NCI-H1417 treated with DMSO at 0.1 percent for 48 hours (cell line): Measurements from ENCODE around the gene ZNF212.

Experiments
- DNase-seq: peaks from one replicate; lab custom pipeline; 2025; lab: John Stamatoyannopoulos, UW

ZNF212 gene

DNA sequence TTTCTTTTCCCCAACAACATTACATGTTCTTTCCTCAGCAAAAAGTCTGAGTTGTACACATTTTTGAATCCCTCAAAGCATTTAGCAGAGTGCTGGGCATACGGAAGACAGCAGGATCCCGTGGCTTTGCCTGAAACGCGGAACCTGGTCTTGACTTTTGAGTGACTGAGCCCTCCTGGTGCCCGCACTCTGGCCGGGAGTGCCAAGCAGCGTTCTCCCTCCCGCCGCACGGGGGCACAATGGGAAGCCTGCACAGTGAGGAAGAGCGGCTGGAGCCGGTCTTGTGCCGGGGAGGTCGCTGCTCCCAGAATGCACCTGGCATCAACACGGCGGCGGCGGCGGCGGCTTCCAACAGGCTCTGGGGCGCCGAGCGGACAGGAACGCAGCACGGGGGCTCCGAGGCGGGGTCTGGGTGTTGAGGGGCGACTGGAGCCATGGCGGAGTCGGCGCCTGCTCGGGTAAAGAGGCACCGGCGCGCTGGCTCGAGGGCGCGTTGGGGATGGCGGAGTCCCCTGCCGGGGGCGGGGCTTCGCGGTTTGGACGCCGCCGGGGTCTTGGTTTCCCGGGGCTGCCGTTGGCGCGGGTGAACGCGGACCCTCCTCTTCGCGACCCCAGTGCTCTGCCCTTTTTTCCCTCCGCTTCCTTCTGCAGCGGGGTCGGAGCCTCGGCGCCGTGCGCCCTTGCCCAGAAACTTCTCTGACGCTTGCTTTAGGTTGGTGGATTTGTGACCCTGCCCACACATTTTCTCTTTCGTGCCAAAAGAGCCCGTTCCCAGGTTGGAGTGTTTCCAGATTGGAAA is at the start of gene ZNF212:
TSS of gene ZNF212 (plus strand) at position 307 of the 799 bp plus-strand sequence. CDS start at position 435, 128 bp downstream.
- DNase-seq: peak; percentile 61

DNA sequence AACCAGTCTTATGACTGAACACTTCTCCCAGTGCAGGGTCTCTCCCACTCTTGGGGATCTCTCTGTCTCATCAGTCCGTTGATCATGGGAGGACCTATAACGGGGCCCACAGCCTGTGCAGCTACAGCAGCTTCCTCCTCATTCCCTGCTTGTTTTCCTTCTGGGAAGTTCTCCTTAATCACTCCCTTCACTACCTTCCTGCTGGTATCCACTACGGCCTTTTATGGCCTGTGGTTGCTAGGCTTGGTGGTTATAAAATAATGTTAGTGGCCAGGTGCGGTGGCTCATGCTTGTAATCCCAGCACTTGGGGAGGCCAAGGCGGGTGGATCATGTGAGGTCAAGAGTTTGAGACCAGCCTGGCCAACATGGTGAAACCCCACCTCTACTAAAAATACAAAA is 47.6 kb upstream of the ZNF212 start:
- no peak for DNase-seq

DNA sequence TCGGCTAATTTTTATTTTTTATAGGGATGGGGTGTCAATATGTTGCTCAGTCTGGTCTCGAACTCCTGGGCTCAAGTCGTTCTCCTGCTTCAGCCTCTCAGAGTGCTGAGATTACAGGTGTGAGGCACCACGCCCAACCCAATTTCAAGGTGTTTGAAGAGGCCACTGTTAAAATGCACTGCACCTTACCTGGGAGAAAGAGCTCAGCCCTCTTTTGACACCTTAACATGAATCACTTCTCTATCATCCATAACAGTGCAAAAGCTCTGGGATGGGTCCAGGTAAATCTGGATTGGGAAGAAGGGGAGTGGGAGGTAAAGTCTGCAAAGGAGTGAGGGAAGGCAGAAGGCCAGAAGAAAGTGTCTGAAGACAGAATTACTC is 44.7 kb upstream of the ZNF212 start:
- no peak for DNase-seq

DNA sequence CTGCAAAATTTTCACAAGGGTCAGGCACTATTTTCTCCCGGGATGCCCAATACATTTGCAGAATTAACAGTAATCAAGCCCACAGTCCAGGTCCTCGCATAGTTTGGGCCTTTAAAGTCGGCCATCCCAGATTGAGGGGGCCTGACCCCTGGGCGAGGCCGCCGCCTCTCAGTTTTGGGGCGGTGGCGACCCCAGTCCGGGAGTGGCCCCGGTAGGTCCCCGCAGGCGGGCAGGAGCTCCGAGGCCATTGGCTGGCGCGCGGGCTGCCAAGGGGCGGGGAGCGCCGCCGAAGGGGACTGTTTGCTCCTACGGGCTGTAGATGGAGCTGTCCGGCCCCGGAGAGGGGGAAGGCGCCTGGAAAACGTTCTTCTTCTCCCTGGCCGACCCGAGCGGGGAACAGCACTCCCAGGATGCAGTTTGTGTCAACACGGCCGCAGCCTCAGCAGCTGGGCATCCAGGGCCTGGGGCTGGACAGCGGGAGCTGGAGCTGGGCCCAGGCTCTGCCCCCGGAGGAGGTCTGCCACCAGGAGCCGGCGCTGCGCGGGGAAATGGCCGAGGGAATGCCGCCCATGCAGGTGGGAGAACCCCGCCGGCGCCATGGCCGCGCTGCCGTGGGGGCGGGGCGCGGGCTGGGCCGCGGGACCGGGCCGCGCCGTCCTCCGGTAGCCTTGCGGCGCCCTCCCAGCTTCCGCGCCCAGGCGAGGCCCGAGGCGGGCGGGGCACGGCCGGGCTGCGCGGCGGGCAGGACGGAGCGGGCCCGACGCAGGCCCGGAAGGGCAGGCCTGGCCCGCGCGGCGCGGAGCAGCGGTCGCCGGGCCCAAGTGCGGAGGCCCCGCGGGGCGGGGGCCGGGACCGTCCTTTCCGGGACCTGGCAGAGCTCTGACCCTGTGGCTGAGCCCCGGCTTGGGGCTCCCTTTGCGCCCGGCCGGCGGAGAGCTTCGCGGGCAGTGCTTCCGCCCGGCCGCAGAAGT is 44.0 kb upstream of the ZNF212 start, which contains the start of gene ZNF282:
TSS of gene ZNF282 (plus strand) at position 367 of the 971 bp plus-strand sequence. CDS start at position 411, 44 bp downstream.
- peak; percentile 80 for DNase-seq

DNA sequence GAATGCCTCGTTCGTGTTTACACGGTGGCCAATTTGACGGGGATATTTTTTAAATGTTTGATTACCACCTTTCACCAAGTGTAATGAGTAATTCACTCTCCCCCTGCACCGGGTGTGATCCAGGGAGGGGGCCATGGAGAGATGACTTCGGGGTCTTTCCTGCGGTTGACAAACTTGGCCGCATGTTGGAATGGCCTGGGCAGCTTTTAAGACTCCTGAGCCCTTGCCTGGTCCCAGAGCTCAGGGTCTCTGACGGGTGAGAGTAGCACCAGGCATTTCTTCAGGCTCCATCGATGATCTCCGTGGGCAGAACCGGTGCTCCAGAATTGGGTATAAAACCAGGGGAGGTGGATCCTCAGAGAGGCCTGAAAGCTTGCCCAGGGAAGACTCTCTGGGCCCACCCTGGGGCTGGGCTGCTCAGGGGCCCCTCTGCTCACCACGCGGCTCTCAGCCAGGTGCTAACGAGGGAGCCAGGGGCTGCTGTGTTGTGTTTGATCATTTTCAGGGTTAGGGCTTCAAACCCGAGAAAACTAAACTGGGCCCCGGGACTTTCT is 43.2 kb upstream of the ZNF212 start:
- DNase-seq: no peak

DNA sequence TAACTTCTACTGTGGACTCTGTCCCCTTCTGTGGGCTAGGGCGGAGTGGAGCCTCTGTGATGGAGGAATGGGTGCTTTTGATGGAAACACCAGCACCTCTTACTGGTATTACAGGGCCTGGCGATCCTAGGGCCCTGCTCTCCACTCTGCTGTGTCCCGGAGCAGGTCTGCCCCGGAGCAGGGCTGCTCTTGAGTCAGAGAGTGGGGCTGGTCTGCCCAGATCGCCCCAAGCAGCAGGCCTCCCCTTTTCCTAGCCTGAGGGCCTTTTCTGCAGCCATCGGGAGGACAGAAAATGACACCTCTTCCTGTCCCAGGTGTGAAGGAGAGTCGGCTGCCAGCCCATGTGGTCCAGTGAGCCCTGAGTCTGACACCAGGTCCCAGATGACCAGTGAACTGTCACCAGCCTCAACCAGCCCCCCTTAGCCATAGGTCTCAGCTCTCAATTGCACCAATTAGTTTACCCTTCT is 42.7 kb upstream of the ZNF212 start:
- DNase-seq: no peak

DNA sequence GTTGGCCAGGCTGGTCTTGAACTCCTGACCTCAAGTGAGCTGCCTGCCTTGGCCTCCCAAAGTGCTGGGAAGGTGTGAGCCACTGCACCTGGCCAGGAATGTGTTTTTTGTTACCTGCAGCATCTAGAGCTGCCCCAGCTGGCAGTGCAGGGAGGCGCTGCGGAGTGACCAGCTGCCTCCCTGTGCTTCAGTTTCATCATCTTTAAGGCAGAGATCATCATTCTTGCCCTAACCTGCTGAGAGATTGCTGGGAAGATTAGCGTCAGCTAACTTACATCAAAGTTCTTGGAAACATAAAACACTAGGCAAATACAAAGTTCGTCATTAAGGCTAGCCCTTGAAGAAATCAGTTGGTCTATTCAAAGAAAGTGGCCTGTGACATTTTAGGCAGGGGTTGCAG is 41.8 kb upstream of the ZNF212 start:
- DNase-seq: no peak

DNA sequence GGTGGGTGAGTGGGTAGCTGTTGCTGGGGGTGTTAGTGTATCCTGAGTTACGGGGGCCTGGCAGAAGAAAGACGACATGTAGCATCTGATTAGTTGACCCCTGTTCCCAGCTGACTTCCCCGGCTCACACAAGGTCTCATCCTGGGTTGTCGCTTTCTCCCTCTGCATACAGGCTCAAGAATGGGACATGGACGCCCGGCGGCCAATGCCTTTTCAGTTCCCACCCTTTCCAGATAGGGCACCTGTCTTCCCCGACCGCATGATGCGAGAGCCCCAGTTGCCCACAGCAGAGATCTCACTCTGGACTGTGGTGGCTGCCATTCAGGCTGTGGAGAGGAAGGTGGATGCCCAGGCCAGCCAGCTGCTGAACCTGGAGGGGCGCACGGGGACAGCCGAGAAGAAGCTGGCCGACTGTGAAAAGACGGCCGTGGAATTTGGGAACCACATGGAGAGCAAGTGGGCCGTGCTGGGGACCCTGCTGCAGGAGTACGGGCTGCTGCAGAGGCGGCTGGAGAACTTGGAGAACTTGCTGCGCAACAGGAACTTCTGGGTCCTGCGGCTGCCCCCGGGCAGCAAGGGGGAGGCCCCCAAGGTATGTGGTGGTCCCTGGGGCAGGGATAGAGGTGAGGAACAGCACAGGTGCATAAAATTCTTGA is 41.2 kb upstream of the ZNF212 start:
- DNase-seq: no peak

DNA sequence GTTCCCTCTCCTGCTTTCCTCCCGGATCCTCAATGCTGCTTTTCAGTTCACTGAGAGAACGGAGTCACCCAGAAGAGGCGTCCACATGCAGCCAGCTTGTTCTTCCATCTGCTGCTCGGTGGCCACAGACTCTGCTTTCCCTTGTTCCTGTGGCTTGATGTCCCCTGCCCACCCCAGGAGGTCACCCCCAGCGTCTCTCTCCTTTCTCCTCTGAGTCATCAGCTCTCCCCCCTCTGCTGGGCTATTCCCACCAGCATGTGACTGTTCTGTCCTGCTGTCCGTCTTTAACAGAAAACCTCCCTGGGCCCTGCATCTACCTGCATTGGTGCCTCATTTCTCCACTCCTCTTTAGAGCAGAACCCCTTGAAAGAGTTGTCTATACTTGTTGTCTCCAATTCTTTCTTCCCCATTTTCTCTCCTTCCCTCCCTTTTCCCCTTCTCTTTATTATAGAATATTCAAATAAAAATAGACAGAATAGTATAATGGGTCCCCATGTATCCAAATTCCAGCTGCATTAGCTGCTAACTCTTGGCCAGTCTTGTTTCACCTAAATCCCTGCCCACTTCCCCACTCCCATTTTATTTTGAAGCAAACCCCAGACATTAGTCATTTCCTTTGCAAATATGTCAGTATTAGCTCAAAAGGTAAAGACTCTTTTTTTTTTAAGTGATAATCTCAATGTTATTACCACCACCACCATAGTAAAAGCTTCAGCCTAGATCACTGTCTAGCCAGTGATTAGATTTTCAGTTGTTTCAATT is 40.0 kb upstream of the ZNF212 start:
- no peak for DNase-seq

DNA sequence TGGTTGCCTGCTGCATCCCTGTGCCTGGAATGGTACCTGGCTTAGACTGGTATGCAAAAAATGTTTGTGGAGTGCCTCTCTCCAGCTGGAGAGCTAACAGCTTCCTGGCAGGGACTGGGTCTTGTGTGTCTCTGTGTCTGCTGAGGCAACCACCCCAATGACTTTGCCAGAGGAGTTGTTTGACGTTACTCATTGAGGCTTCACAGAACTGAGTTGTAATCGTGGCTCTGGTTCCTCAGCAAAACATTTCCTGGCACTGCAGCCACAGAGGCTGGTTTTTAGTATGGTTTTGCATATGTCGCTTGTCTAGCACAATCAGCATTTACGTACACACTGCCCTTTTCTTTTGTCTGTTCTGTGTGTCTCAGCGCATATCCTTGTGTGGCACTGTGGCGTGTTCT is 36.6 kb upstream of the ZNF212 start:
- no peak for DNase-seq

DNA sequence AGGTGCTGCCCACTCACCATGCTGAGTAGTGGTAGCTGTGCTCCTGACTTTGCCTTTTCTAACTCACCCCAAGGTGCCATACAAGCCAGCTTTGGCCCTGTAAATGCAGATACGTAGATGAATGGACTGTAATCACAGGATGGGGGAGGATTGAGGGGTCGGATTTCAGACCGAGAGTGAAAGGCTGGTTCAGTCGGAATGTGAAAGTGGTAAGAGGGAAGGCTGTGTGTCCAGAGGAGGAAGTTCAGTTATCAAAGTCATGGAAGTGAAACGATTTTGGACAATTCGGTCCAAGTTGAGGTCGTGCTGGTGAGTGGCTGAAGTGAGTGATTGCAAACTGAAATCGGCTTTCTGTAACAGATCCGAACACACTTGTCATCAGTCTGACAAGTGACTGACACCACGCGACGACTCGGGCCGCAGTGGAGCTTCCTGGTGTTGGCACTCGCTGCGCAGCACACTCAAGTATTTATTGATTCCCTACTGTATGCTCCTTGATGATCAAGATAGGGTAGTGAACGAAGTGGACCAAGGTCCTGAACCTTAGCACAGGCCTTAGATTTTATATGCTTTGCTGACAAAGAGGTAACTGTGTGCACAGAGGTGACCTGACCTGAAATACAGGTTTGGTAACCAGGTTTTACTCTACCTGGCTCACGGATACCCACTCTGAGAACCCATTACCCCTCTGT is 33.6 kb upstream of the ZNF212 start:
- DNase-seq: no peak

DNA sequence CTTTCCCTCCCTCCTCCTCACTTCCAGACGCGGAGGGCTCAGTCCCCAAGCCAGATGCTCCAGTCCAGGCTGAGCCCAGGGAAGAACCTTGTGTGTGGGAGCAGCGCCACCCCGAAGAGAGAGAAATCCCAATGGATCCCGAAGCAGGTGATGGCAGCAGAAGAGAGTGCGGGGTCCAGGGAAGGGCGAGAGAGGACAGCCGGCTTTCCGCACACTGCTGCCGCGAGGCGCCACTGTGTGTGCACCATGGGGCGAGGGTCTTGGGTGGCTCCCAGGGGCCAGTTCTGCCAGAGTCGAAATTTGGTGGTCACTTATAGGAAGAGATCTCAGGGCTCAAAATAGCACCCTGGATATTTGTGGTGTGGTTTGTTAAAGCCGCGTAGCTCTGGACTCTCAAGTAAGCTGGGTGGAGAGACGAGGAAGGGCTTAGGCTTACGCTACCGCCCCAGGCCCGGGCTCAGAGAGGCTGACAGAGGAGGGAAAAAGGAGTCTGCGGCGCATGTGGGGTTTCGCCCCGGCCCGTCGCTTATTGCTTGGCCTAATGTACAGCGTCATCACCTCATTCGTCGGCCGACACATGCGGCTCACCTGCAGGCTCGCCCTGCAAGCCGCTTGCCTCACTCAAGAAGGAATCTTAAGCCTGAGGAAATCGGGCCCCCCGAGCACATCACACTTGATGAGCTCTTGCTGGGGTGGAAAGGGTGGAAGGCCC is 32.0 kb upstream of the ZNF212 start:
- no peak for DNase-seq

DNA sequence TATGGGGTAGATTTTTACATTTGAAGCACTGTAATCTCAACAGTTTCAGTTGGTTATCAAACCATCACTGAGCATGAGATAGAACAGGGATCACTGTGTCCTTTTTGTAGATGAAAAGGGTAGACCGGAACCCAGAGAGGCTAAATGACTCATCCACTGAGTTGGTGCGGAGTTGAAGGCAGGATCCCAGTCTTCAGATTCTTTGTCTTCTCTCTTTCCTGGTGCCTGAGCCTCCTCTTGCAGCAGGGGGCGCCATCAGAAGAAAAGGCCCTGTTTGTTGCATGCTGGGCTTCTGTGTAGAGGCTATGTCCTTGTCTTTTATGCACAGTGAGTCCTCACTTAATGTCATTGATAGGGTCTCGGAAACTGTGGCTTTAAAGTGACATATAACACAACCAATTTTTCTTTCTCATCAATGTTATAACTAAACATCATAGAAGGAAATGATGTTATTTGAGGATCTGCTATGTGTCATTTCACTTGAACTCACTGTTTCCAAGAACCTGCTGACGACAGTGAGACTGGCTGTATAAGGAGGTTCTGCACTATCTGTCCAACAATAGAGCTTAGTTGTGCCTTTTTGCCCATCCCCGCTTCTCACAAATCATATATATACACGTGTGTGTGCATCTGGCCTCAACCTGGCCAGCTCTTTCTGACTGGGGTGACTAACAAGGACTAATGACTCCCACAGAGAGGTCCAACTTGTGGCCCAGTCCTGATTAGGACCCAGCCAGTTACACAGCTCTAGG is 29.8 kb upstream of the ZNF212 start:
- DNase-seq: no peak

DNA sequence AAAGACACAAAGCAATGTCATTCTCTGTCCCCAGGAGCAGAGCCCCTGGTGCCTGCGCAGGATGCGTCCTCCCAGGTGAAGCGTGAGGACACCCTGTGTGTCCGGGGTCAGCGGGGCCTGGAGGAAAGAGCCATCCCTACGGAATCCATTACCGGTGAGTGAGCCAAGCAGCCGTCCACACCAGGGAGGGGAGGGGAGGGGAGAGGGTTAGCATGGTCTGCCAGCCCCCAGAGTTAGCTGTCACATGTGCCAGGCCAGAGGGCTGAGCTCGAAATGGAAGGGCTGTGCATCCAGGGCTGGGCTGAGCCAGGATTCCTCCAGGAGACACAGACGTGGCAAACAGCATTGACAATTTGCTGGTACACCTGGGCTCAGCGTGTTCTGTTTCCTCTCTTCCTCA is 28.9 kb upstream of the ZNF212 start:
- no peak for DNase-seq

DNA sequence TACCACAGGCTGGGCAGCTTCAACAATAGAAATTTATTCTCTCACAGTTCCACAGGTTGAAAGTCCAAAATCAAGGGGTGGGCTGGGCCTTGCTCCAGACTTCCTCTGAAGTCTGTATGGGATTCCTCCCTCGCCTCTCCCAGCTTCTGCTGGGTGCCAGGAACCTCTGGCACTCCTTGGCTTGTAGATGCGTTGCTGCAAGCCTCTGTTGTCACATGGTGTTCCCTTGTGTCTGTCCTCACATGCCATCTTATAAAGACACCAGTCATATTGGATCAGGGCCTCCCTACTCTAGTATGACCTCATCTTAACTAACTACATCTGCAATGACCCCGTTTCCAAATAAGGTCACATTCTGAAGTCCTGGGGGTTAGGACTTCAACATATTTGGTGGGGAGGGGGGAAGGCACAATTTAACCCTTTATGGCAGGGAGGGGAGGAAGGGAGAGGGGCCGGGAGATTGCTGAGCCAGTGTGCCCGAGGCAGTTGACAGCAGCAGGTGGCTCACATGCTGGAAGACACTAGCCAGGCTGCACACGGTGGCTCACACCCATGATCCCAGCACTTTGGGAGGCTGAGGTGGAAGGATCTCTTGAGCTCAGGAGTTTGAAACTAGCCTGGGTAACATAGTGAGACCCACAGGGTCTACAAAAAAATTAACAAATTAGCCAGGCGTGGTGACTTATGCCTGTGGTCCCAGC is 25.3 kb upstream of the ZNF212 start:
- DNase-seq: no peak

DNA sequence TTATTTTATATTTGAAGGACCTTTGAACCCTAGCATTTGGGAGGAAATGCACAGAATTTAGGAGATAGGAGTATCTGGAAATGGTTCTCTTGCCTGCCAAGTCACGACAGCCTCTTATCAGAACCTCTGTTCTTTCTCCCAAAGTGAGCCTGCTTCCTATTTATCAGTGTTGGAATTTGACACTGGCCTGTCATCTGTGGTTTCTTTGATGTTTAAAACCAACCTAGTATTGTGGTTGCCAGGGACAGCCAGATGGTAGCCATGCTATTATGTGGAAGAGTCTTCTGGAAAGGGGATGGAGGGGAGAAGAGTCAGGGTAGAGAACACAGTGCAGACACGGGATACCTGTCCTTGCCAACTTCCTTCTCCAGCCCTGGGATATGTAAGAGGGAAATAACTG is 23.0 kb upstream of the ZNF212 start:
- no peak for DNase-seq

DNA sequence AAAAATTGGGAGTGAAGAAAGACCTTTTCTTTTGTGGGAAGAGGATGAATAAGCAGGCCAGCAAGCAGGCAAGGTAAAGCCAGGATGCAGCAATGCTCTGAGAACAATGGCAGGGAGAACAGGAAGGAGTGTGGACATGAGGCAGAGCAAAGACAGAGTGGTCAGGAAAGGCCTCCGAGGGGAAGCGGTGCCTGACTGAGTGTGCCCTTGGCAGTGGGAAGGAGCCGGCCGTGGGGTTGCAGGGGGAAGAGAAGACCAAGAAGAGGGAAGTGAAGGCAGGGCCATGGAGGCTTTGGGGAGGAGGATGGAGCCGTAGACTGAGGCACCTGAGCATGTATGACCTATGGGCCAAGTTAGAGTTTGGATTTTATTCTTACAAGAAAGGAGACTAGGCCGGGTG is 21.9 kb upstream of the ZNF212 start:
- DNase-seq: no peak
